Posterior cingulate gyrus (tissue), 11 donors: ENCODE results near the gene HPS3.
"Not testable (repeated sequence)": the region's sequence is repeated elsewhere in the genome, so short reads cannot be mapped to it uniquely, and the experiment has no call there.

Source experiments
- DNase-seq, 10 donors: peaks; one replicate each; pipeline versions ENCODE4 v3.0.0 to v3.0.0-alpha.2; 2020 to 2021; ENCODE audit warnings: mixed read lengths in 3 of 10
- intact Hi-C: fragments of 100-400 bp; cut with DNase I; formaldehyde crosslinking; loops from one replicate; pipeline ENCODE4 v1.15.1; 2023

The HPS3 gene

GRCh38 chr3:149129326-149130205 is at the start of gene HPS3:
Gene HPS3, plus strand, starts transcription at chr3:149129638. Its CDS starts 86 bp downstream, at chr3:149129724.
- DNase-seq, result peak; percentile 82 to 99 (median 90)
- intact Hi-C loops, result loop anchor here (5.0 kb wide), 1 partner anchor 42 kb away; the partner anchor contains the start of gene HLTF

GRCh38 chr3:149080011-149080698 is 49.3 kb upstream of the HPS3 start:
- intact Hi-C loops, result no loop called here
- DNase-seq, result no peak

GRCh38 chr3:149080699-149081091 is 48.7 kb upstream of the HPS3 start:
- DNase-seq, result no peak
- intact Hi-C loops, result no loop called here

- no peak for DNase-seq
- intact Hi-C loops, result no loop called here
These were observed 47.7 kb upstream of the HPS3 start for GRCh38 chr3:149081772-149082171.

GRCh38 chr3:149085828-149086231 is 43.6 kb upstream of the HPS3 start:
- peak in 2 of 10 donors; percentile 32 to 76 for DNase-seq
- intact Hi-C loops, result loop anchor here (5.0 kb wide), 2 partner anchors 46 to 94 kb away; partner anchors contain the start of gene GYG1

GRCh38 chr3:149086232-149086988 is 43.0 kb upstream of the HPS3 start, which contains the start of gene HLTF:
Gene HLTF, minus strand, starts transcription at chr3:149086533. Its CDS starts 197 bp downstream, at chr3:149086336.
- DNase-seq, result peak; percentile 92 to 99 (median 94)
- intact Hi-C loops, result loop anchor here (5.0 kb wide), 2 partner anchors 46 to 94 kb away; partner anchors contain the start of gene GYG1

GRCh38 chr3:149087208-149087607 is 42.2 kb upstream of the HPS3 start:
- DNase-seq, result peak in 1 of 10 donors; percentile 72

GRCh38 chr3:149089395-149089794 is 40.0 kb upstream of the HPS3 start:
- intact Hi-C loops, result loop anchor here (5.0 kb wide), 2 partner anchors 43 to 97 kb away; partner anchors contain the start of gene GYG1
- no peak for DNase-seq

More at GRCh38 chr3:149087208-149087607, 42.2 kb upstream of the HPS3 start:
- intact Hi-C loops, result loop anchor here (5.0 kb wide), 2 partner anchors 45 to 95 kb away; partner anchors contain the start of gene GYG1

- no peak for DNase-seq
- intact Hi-C loops, result no loop called here
These were observed 39.0 kb upstream of the HPS3 start for GRCh38 chr3:149090461-149090860.

GRCh38 chr3:149090907-149091306 is 38.5 kb upstream of the HPS3 start:
- intact Hi-C loops, result no loop called here
- DNase-seq, result no peak

GRCh38 chr3:149091983-149092382 is 37.5 kb upstream of the HPS3 start:
- no peak for DNase-seq
- intact Hi-C loops, result no loop called here

GRCh38 chr3:149095487-149095886 is 34.0 kb upstream of the HPS3 start:
- no peak for DNase-seq
- intact Hi-C loops, result no loop called here

- peak in 1 of 10 donors; percentile 81 for DNase-seq
- intact Hi-C loops, result not testable (repeated sequence)
These were observed 31.5 kb upstream of the HPS3 start for GRCh38 chr3:149097987-149098386.

GRCh38 chr3:149101154-149101553 is 28.3 kb upstream of the HPS3 start:
- intact Hi-C loops, result no loop called here

GRCh38 chr3:149101641-149102040 is 27.8 kb upstream of the HPS3 start:
- DNase-seq, result no peak
- intact Hi-C loops, result no loop called here

More at GRCh38 chr3:149101154-149101553, 28.3 kb upstream of the HPS3 start:
- DNase-seq, result no peak

- DNase-seq, result no peak
- intact Hi-C loops, result no loop called here
These were observed 25.0 kb upstream of the HPS3 start for GRCh38 chr3:149104484-149104883.

GRCh38 chr3:149114458-149114857 is 15.0 kb upstream of the HPS3 start:
- no peak for DNase-seq
- intact Hi-C loops, result no loop called here

- intact Hi-C loops, result no loop called here
- no peak for DNase-seq
These were observed 14.3 kb upstream of the HPS3 start for GRCh38 chr3:149115114-149115513.

- DNase-seq, result no peak
- intact Hi-C loops, result no loop called here
These were observed 10.7 kb upstream of the HPS3 start for GRCh38 chr3:149118724-149119123.

- DNase-seq, result no peak
- intact Hi-C loops, result no loop called here
These were observed 10.0 kb upstream of the HPS3 start for GRCh38 chr3:149119466-149119865.
